Measurements from ENCODE around the gene HNRNPUL1.
"Not testable (repeated sequence)": the region's sequence is repeated elsewhere in the genome, so short reads cannot be mapped to it uniquely, and the experiment has no call there.

Gene HNRNPUL1

GRCh38 chr19:41276231-41276630, 12.1 kb downstream of the HNRNPUL1 start:
- DNase-seq (ENCODE audit: low read depth), result no peak

- no peak for DNase-seq (ENCODE audit: low read depth)
Observed at GRCh38 chr19:41278478-41278877, 14.3 kb downstream of the HNRNPUL1 start.

GRCh38 chr19:41288673-41289530, 24.7 kb downstream of the HNRNPUL1 start:
- no peak for DNase-seq (ENCODE audit: low read depth)

- not testable (repeated sequence) for DNase-seq (ENCODE audit: low read depth)
Observed at GRCh38 chr19:41289814-41290213, 25.6 kb downstream of the HNRNPUL1 start.

GRCh38 chr19:41294393-41294792, 30.2 kb downstream of the HNRNPUL1 start:
- DNase-seq (ENCODE audit: low read depth), result no peak

- no peak for DNase-seq (ENCODE audit: low read depth)
Observed at GRCh38 chr19:41295499-41295898, 31.3 kb downstream of the HNRNPUL1 start.

- DNase-seq (ENCODE audit: low read depth), result no peak
Observed at GRCh38 chr19:41296433-41296871, 32.3 kb downstream of the HNRNPUL1 start.

GRCh38 chr19:41297628-41298347, 33.6 kb downstream of the HNRNPUL1 start:
- no peak for DNase-seq (ENCODE audit: low read depth)

- no peak for DNase-seq (ENCODE audit: low read depth)
Observed at GRCh38 chr19:41298348-41298964, 34.3 kb downstream of the HNRNPUL1 start.

GRCh38 chr19:41299046-41299754, 35.0 kb downstream of the HNRNPUL1 start:
- DNase-seq (ENCODE audit: low read depth), result no peak

- DNase-seq (ENCODE audit: low read depth), result no peak
Observed at GRCh38 chr19:41299755-41300089, 35.5 kb downstream of the HNRNPUL1 start.

GRCh38 chr19:41300555-41300954, 36.4 kb downstream of the HNRNPUL1 start:
- DNase-seq (ENCODE audit: low read depth), result no peak

- DNase-seq (ENCODE audit: low read depth), result no peak
Observed at GRCh38 chr19:41302624-41303351, 38.6 kb downstream of the HNRNPUL1 start.

- DNase-seq (ENCODE audit: low read depth), result no peak
Observed at GRCh38 chr19:41303954-41304353, 39.8 kb downstream of the HNRNPUL1 start.

- DNase-seq (ENCODE audit: low read depth), result no peak
Observed at GRCh38 chr19:41304706-41305483, 40.7 kb downstream of the HNRNPUL1 start.

GRCh38 chr19:41305927-41306793, 42.0 kb downstream of the HNRNPUL1 start:
- no peak for DNase-seq (ENCODE audit: low read depth)

GRCh38 chr19:41307090-41307875, 43.1 kb downstream of the HNRNPUL1 start:
- no peak for DNase-seq (ENCODE audit: low read depth)

- DNase-seq (ENCODE audit: low read depth), result no peak
Observed at GRCh38 chr19:41307954-41308449, 43.8 kb downstream of the HNRNPUL1 start.
